ENCODE data around the gene ZNF385B.

The ZNF385B gene

GRCh38 chr2:179855673-179856072, 5.7 kb downstream of the ZNF385B start:
- H3K4me3 ChIP-seq (ENCODE audit: low read depth in 1 of 2, low read length in 1 of 2), result no peak overlapping the region
- no peaks in the 10 kb centered on the region for H3K9me3 ChIP-seq
- H3K27me3 ChIP-seq, result peaks cover 54% of the 10 kb centered on the region
- TF ChIP-seq CTCF (IDR thresholded peaks at IDR 0.05), result no peak
- H3K27ac ChIP-seq, result no peak overlapping the region
- no peaks in the 10 kb centered on the region for H3K36me3 ChIP-seq
- no peaks in the 10 kb centered on the region for H3K4me1 ChIP-seq (ENCODE audit: control insufficient read depth in 1 of 2, insufficient read depth in 1 of 2, low read depth in 1 of 2, low read length in 1 of 2)

- Histone ChIP-seq H3K4me3 (ENCODE audit: low read depth in 1 of 2, low read length in 1 of 2) (no peak overlapping the region), H3K27me3 (peaks cover 46% of the 10 kb centered on the region), H3K36me3 (no peaks in the 10 kb centered on the region), H3K4me1 (ENCODE audit: control insufficient read depth in 1 of 2, insufficient read depth in 1 of 2, low read depth in 1 of 2, low read length in 1 of 2) (no peaks in the 10 kb centered on the region), H3K27ac (no peak overlapping the region), H3K9me3 (no peaks in the 10 kb centered on the region)
- no peak for TF ChIP-seq CTCF (IDR thresholded peaks at IDR 0.05)
Measured at GRCh38 chr2:179854891-179855290, 6.5 kb downstream of the ZNF385B start.

GRCh38 chr2:179853108-179853507, 8.3 kb downstream of the ZNF385B start:
- TF ChIP-seq CTCF (IDR thresholded peaks at IDR 0.05), result no peak
- no peaks in the 10 kb centered on the region for H3K36me3 ChIP-seq
- no peak overlapping the region for H3K27ac ChIP-seq
- no peaks in the 10 kb centered on the region for H3K9me3 ChIP-seq
- no peak overlapping the region for H3K4me3 ChIP-seq (ENCODE audit: low read depth in 1 of 2, low read length in 1 of 2)
- peaks cover 28% of the 10 kb centered on the region for H3K27me3 ChIP-seq
- H3K4me1 ChIP-seq (ENCODE audit: control insufficient read depth in 1 of 2, insufficient read depth in 1 of 2, low read depth in 1 of 2, low read length in 1 of 2), result no peaks in the 10 kb centered on the region

- no peak for TF ChIP-seq CTCF (IDR thresholded peaks at IDR 0.05)
- Histone ChIP-seq H3K4me1 (ENCODE audit: control insufficient read depth in 1 of 2, insufficient read depth in 1 of 2, low read depth in 1 of 2, low read length in 1 of 2) (no peaks in the 10 kb centered on the region), H3K9me3 (no peaks in the 10 kb centered on the region), H3K27ac (no peak overlapping the region), H3K4me3 (ENCODE audit: low read depth in 1 of 2, low read length in 1 of 2) (no peak overlapping the region), H3K36me3 (no peaks in the 10 kb centered on the region), H3K27me3 (no peaks in the 10 kb centered on the region)
Measured at GRCh38 chr2:179850188-179850587, 11.2 kb downstream of the ZNF385B start.

- no peak overlapping the region for H3K27ac ChIP-seq
Measured at GRCh38 chr2:179849719-179850118, 11.7 kb downstream of the ZNF385B start.

More at GRCh38 chr2:179849719-179850118, 11.7 kb downstream of the ZNF385B start:
- H3K27me3 ChIP-seq, result no peaks in the 10 kb centered on the region
- no peaks in the 10 kb centered on the region for H3K9me3 ChIP-seq
- no peaks in the 10 kb centered on the region for H3K36me3 ChIP-seq
- H3K4me3 ChIP-seq (ENCODE audit: low read depth in 1 of 2, low read length in 1 of 2), result no peak overlapping the region
- H3K4me1 ChIP-seq (ENCODE audit: control insufficient read depth in 1 of 2, insufficient read depth in 1 of 2, low read depth in 1 of 2, low read length in 1 of 2), result no peaks in the 10 kb centered on the region
- no peak for TF ChIP-seq CTCF (IDR thresholded peaks at IDR 0.05)
